Measurements from ENCODE around the gene MID1.
A peak's percentile ranks its signal among the peaks of the same experiment; 100 is the strongest.
"Not testable (repeated sequence)": the region's sequence is repeated elsewhere in the genome, so short reads cannot be mapped to it uniquely, and the experiment has no call there.

MID1 gene

DNA sequence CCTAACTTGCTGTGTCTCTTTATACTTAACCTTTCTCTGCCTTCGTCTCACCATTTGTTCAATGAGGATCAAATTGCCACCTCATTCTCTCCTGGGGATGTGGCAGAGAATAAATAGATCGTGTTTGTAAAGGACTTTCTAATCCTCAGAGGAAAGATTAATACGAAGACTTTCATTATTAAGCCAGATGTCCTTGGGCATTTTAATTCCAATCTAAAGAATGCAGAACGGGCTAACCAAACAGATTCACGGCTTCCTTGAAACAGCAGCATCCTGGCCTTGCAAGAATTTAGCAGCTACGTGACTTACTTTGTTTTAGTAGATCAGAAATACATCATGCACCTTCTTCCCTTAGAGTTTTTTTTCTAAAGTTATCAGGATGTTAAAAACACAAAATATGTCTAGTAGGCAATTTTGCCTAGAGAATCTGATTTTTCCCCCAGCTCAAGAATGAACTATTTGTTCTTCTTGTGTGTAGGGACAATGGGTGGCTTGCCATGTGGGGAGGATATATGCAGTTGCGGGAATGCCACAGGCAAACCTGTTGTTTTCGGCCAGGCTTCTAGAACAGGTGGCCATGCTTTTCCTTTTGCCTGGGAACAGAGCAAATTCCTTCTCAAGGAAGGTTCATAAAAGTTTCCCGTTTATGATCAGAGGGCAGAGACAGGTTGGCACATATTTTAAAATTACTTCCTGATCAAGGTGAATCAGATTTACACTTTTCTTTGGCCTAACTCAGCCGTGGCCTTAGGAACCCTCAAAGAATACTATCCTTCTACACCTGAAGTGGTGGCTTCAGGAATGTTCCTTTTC lies 3.0 kb downstream of the MID1 start:
- DNase-seq, result no peak

DNA sequence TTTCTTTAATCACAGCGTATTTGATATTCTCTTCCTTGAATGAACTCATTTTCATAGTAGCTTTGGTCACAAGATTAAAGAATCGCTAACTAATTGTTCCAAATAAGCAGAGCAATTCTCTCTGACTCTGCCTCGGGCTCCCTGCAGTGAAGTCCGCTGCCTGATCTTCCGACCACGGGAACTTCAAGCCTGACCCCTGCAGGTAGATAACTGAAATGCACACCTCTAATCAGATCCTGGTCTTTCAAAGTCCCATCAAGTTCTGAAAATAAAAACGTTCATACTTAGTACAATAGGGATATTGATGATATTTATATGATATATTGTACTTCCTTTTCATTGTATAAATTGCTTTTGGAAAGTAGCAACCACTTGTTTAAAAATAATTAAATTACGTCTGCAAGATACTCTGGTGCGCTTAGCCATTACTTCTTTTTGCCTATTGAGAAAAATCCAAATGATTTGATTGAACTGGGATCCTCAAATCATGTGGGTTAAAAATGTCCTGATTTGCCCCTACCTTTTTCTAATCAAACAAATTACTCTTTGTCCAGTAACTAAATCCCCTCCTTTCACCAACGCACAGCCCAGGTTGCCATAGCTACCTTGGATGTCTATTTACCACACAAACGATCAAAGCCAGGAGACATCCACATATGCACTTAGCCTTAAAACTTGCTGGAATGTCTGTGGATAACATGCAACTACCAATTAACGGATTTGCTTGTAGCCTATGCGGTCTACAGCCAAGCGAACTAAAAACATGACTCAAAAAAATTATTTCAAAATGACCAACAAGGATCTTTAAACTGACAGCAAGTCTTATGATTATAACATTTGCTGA lies 4.2 kb downstream of the MID1 start:
- DNase-seq, result peak; percentile 7

DNA sequence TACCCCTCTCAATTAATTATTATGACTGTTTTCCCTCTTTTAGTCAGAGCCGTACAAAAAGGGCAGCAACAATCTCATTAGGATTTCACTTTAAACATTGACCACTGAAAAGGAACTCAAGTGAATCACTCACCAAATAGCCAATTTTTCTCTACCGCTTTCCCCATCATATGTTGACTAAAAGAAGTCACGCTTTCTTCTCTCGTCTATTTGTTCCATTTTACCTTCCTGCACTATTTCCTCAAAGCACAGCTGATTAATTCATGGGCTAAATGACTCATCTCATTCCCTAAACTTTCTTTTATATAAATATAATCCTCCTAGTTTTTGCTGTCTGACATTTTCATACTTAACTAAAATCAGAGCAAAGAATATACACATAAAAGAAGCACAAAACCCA lies 8.2 kb downstream of the MID1 start:
- DNase-seq, result no peak

DNA sequence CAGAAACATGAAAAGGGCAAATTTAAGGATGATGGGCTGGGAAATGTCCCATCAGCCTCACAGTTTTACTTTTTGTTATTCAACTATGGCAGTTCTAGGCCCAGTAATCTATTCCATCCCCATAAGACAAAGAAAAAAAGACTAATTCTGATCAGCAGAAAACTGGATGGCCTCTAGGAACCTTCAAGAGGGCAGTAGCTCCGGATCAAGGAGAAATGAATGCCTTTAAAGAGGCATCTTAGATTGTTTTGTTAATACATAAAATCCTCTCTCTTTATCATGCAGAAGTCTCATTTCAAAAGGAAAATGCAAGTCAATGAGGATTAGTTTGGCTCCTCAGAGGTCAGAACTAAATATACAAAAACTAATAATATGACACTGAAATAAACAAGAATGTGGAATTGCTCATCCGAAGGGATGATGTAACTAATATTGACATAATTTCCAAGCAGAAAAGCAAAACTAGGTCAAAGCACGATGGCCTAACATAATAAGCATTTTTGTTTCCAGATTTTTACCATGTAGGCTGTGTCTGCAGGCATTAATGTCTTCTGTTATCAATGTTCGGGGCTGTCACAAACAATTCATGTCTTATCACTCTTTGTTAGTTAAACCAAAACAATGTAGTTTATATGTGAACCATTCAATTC lies 8.8 kb downstream of the MID1 start:
- no peak for DNase-seq

DNA sequence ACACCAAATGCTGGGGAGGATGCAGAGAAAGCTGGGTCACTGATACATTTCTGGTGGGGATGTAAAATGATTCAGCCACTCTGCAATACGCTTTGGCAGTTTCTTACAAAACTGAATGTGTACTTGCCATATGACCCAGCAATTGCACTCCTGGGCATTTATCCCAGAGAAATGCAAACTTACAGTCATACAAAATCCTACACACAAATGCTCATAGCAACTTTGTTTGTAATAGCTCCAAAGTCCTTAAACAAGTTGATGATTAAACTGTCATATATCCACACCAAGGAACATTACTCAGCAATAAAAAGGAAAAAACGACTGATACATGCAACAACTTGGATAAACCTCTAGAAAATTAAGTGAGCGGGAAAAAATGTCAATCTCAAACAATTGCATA lies 12.3 kb downstream of the MID1 start:
- DNase-seq, result no peak

DNA sequence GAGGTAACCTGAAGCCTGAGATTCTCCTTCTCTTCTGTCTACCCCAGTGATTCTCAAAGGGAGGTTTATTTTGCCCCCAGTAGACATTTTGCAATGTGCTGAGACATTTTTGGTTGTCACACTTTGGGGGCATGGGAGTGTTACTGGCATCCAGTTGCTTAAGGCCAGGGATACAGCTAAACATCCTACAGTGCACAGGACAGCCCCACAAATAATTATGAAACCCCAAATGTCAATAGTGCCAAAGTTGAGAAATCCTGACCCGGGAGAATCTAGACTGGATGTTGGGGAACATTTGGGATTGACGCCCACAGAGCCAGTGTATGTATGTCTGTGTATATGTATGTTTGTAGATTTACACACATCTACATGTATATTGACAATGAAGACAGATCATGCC lies 13.2 kb downstream of the MID1 start:
- no peak for DNase-seq

DNA sequence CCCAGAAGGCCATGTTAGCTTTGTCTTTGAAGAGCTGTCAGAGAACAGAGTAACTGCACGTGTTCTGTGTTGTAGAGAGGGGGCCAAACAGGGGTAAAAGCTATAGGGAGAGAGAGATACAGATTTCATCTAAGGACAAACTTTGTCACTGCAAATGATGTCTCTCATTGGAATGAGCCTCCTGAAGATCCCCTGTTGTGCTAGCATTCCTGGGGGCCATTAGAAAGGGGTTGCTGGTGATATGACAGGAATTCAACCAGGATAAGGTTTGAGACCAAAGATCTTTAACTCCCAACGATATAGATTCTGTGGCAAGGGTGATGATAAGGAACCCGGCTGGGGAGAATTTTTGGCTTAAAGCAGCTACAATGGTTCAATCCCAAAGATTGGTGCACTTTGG lies 16.8 kb downstream of the MID1 start:
- no peak for DNase-seq

DNA sequence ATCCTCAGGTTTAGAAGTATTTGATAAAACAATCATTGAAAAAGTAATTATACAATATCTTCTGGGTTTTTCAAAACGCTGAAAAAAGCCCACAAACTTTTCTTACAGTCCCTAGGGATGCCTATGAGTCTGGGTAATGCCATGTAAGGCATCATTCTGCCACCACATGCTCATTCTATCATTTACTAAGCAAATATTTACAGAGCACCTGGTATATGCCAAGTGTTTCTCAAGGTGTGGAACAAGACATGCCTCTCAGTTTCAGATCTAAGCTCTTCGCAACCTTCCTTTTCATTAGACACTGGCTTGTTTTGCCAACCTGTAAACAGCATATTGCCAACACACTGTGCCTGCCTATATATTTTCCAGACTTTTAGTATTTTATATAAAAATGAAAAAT lies 17.7 kb downstream of the MID1 start:
- no peak for DNase-seq

DNA sequence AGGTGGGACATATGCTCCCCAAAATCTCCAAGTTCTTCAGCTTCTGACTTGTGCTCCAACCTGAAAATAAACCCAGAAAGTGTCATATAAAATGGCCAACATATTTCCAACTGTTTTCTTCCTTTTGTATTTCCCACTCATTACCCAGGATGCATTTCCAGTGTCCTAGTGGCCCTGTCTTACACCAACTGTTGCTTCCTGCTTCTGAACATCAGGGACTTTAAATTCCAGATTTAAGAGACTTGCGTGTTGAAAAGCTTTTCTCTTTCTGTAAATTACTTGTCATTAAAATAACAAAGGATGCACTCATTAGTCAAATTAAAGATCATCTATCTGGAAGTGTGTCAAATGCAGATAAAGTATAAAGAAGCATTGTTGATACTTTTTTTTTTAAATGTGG lies 19.9 kb downstream of the MID1 start:
- DNase-seq, result no peak

DNA sequence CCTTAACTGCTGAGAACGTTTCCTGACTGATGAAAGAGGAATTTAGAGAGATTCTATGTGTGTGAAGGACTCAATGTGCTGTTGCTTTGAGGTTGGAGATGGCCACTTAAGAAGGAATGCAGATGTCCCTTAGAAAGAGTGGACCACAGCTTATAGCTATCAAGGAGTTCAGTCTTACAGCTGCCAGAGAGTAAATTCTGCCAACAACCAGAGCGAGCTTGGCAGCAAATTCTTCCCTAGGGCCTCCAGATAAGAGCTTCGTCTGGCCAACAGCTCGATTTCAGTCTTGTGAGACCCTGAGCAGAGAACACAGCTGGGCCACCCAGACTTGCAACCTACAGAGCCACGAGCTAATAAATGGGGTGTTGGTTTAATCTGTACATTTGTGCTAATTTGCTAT lies 21.8 kb downstream of the MID1 start:
- DNase-seq, result no peak

DNA sequence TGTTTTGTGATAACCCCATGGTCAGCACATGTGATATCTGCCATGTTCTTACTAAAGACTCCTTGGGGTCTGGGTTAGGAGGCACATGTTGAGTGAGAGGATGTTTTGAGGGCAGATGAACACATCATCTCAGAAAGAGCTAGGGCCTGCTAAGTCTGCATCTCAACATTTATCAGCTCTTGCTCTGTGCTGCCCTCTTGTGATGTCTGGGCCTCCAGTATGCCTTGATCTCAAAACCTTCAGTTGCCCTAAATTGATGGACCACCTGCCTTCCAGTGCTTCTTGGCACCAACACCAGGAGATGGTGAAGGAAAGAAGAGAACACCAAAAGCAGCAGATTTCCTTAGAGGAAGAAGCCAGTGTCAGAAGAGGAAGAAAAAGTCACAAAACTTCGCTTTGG lies 22.5 kb downstream of the MID1 start:
- DNase-seq, result no peak

DNA sequence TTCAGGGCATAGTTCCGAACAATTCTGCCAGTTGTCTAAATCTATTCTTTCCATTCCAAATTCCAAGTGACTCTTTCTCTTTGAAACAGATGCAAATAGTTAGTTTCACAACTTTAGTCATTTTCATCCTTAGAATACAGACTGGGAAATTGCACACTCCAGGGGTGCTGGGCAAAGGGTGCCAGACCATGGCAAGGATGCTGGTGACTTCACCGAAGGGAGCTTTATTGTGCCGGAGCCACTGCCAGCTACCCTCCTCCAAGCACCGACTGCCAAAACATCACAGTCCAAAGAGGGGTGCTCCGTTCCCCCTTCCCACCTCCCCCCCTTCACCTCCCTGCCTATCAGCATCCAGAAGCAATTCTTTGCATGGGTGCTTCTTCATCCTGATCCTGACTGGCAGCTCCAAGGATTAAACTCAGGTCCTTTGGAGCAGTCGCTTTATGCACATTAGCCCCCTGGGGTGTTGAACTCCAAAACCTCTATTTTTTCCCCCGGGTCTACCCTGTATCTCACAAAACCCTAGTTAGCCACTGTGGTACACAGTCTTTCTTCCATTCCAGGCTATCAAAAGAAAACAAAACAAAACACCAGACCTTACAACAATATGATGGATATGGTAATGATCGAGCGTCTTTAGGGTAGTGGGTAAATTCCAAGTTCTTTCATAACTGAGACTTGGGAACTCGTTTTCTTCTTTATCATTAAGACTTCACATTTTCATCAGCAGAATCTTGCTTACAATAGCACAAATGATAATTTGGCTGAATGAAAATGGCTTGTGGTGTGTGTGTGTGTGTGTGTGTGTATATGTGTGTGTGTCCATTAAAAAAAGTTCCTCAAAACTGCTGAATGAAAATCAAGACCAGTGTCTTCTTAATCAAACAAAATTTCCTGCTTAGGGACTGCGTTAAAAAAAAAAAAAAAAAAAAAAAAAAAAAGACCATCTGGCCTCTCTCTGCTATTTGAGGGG lies 28.7 kb downstream of the MID1 start:
- no peak for DNase-seq

DNA sequence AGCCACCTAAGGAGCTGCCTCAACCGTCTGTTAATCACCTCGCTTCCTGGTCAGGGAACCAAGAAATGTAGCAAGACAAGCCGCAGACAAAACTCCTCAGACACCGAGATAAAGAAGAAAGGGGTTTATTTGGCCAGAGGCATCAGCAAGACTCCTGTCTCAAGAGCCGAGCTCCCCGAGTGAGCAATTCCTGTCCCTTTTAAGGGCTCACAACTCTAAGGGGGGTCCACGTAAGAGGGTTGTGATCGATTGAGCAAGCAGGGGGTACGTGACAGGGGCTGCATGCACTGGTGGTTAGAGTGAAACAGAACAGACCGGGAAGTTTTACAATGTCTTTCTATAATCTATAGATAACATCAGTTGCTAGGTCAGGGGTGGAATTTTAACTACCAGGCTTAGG lies 30.6 kb downstream of the MID1 start:
- DNase-seq, result not testable (repeated sequence)

DNA sequence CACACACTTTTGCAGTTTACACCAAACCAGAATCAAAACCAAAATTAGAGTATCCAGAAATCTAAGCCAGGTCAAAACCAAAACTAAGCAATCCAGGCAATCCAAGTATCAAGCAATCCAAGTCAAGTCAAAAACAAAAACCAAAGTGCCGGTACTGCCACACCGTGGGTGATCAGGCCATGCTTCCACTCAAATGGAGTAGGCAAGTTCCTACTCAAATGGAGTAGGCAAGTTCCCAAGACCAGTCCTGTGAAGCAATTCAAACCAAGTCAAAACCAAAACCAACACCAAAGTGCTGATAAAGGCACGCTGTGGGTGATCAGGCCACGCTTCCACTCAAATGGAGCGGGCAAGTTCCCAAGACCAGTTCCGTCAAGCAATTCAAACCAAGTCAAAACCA lies 31.3 kb downstream of the MID1 start:
- DNase-seq, result no peak

DNA sequence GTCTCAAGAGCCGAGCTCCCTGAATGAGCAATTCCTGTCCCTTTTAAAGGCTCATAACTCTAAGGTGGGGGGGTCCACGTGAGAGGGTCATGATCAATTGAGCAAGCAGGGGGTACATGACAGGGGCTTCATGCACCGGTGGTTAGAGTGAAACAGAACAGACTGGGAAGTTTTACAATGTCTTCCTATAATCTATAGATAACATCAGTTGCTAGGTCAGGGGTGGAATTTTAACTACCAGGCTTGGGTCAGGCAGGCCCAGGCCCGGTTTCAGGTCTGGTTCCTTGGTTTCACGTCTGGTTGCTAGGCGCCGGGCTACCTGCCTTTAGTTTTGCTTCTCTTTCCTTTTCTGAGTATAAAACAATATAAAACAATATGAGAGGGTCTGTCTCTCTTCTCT lies 35.5 kb downstream of the MID1 start:
- DNase-seq, result not testable (repeated sequence)

DNA sequence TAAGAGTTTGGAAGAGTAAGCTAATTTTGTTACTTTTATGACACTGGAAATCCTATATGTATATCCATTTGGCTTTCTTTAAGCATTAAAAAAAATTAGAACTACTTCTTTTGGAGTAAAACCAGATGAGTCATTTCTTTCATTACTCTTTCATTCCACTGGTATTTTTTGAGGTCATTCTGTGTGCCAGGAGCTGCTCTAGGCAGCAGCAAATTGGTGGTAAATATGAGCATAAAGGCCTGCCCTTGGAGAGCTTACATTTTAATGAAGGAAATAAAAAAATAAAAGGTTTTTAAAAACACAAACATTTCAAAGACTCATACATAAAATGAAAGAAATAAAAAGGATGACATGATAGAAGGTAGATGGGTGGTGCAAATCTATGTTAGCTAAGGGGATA lies 37.4 kb downstream of the MID1 start:
- no peak for DNase-seq

DNA sequence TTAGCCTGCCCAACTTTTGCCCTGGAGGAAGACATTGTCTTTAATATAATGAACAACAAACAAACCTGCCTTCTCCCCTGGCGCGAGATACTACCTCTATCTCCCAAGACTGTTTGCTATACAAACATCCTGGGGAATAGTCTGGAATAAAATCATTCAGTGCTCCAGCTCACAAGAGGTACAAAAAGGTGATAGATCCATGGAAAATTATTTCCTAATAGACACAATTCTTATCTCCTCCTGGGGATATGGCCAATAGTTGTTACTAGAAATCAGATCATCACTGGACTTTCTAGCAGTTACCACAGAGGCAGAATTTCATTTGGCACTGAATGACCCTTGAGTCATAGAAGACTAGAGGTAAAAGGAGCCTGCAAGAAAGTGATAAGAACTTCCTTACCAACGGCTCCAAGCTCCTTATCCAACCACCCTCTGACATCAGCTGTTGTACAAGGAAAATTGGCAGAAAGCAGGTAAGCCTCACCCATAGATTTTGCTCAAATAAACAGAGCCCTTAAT lies 38.1 kb downstream of the MID1 start:
- DNase-seq, result no peak

DNA sequence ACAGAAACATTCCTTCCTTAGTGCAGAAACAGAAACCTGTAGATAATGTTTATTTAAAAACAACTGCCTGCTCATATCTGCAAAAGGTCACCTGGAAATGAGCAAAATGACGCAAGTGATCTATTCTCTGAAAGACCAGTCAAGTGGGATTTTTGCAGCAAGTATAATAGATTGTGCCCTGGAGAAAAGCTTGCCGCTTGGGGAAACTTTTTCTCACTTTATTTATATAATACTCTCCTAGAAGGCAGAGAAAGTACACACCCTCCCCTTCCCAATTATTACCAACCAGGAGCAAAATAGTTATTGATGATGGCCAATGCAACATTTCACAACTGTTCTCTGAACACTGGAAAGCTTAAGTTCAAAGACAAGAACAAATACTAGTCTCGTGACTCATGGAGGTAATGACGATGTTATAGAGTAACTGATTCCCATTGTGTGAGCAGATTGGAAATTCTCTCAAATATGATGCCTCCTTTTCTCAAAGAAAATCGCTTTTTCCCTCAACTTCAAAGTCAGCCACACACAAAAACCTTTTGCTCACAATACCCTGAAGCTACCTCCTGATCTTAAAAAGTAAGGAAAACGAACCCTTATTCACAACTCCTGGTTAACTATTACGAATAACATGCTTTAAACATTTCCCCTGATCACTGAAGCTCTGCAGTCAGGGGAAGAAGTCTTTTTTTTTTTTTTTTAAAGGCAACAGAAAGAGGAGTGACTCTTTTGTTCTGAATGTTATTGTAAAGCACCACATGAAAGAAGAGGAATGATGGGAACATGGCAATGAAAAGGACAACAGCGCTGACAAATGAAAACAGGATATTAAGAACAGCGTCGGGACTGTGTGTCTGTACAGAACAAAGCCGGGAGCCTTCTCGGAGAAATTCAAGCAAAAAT lies 41.0 kb downstream of the MID1 start:
- no peak for DNase-seq

DNA sequence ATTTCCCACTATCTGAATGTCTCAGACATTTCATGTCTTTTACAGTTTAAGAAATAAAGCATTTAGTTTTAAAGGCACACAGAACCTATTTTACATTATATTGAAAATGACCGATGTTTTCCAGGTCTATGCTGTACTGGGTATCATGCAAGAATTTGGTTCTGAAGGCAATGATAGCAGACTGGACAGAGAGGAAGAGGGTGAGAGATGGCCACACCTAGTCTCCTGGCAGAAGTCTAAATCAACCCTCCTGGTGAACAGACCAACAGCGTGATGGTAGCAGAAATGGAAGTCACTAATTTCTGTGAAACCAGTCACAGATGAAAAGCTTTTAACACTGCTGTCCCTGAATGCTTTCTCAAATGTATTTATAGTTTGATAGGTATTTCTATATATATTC lies 41.9 kb downstream of the MID1 start:
- DNase-seq, result no peak

DNA sequence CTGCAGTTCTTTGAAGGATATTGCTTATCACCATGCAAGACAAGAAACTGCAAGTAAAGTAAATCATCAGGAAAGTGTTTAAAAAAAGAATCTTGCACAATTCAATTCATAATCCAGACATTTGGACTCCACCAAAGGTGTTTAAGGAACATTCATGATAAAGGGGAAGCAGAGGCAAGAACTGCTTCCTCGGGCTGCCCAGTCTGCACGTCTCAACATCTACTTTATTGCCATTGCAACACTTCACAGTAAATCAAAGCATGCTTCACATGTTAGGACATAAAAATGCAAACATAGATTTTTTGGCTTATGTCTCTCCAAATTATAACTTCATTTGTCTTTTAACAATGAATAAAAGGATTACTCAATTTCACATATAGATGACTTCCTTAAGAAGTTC lies 42.5 kb downstream of the MID1 start:
- DNase-seq, result no peak

DNA sequence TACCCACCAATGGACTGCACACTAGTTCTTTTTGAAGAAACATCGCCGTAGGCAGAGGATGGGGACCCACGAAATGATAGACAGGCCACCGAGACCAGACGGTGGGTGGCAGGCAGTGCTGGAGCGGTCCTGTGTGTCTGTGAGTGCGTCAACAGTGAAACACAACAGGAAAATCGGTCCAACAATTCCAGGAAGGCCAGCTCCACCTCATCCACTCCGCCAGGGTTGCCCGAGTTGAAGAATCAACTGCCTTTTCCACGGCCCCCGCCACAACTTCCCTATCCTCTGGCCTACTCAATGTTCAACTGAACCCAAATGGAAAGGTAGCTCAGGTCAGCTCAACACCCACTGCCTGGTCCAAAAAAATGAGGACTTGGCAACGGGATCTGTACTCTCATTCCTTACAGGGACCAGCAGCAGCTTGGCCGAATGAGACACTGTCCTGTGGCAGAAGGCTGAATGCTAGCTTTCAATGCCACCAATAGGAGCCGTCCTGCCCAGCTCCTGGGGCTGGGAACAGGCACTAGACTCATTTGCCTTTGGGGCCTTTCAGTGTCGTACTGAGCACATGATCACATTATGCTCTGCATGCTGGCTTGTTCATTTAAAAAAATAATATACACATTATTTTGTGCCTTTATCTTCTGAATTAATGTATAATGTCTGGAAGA lies 43.5 kb downstream of the MID1 start:
- DNase-seq, result no peak
